ENCODE results near the gene NUP210L. TPM values are rescaled to one million over a fixed set of nuclear protein-coding genes. Genes with fewer than 3 reads are reported as not detected.

The NUP210L gene
- total RNA-seq, 1 experiment from 2014 or later, result not detected

DNA sequence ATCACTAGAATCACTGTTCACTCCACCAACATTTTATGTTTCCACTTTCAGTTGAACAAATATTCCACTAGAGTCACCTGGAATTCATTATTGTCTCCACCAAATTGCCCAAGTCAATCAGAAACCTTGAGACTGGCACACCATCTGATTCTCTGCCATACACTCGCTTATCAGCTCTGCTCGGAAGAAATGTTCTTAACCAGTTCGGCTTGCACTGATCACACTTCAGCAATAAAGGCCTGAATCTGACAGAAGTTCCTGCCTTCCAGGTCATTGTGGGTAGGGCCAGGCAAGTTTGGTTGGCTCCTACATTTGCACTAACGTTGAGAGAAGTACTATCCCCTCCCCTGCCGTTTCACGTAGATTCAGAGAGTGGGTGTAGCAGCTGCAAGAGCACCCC, 27.1 kb upstream of the NUP210L start:
- ChIA-PET CTCF (interaction anchor here (0.6 kb wide), 1 partner anchor 180 kb away, joined by 8 read pairs; no protein-coding TSS in a partner anchor), POLR2A (ENCODE audit: unreplicated experiment) (interaction anchor here (0.5 to 1.3 kb wide), 7 partner anchors 34 to 843 kb away, joined by 3 to 13 read pairs (median 6); partner anchors contain the start of gene RPS27)
- Histone ChIP-seq H3F3A (ENCODE audit: insufficient read depth, low read depth) (peaks cover 19% of the 10 kb centered on the region; the same call in 1 of the 2 replicates), H3K4me2 (peak overlapping the region; percentile 93), H4K20me1 (ENCODE audit: insufficient read depth) (peaks cover 52% of the 10 kb centered on the region), H3K9me3 (ENCODE audit: insufficient read depth, low read depth) (no peaks in the 10 kb centered on the region), H3K4me3 (peak overlapping the region; percentile 83), H3K36me3 (ENCODE audit: low read depth) (peaks cover 11% of the 10 kb centered on the region; the same call in 1 of the 2 replicates), H3K27ac (peak overlapping the region; percentile 74), H3K4me1 (replicated peaks; ENCODE audit: insufficient read depth) (peaks cover 24% of the 10 kb centered on the region), H3K79me2 (ENCODE audit: low read depth) (peaks cover 59% of the 10 kb centered on the region), H3K9me2 (ENCODE audit: insufficient read depth) (no peaks in the 10 kb centered on the region), H3K27me3 (ENCODE audit: insufficient read depth, low read depth) (no peaks in the 10 kb centered on the region), H2AFZ (no peak overlapping the region)
- TF ChIP-seq EZH2 (IDR thresholded peaks at IDR 0.05; ENCODE audit: low read depth) (no peak), CTCF (conservative IDR thresholded peaks at IDR 0.05) (no peak)
- TSS peak; percentile 34 for BruUV-seq (replicated peaks)
- no peak for DNase-seq
- intact Hi-C loops (cut with micrococcal nuclease; ENCODE audit: unreplicated experiment), result loop anchor here (1.0 to 2.0 kb wide), 4 partner anchors 38 to 613 kb away; partner anchors contain the start of genes HAX1, RPS27 and UBAP2L

DNA sequence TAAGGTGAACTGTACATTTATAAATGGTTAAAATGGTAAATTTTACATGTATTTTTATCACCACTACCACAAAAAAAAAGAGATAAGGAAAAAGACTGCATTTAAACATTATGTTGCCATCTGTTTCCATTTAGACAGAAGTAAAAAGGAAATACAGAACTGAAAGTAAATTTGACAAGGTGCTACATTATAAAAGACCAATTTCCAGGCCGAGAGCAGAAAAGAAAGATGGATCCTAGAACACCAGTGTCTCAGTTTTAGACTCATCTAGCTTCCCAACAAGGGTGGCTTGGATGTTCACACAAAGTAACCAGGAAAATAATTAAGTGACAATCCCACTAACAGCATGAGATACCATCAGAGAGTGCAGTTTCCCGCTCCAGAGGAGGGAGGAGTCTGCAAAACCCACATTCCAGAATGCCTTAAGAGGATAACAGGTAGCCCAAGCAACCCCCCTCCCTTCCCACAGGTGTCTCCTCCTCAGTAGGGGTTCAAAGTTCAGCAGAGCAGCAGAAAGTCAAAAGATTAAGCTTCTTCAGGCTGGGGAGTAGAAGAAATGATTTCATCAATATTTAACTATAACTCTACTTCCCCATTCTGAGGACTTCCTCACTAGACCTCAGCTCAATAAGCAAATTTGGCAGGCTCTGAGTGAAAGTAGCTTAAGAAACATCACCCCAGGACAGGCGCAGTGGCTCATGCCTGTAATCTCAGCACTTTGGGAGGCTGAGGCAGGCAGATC, 25.2 kb upstream of the NUP210L start:
- Histone ChIP-seq H3K36me3 (ENCODE audit: low read depth) (peaks cover 18% of the 10 kb centered on the region; the same call in 1 of the 2 replicates), H3K4me3 (no peak overlapping the region), H3F3A (ENCODE audit: insufficient read depth, low read depth) (peaks cover 10% of the 10 kb centered on the region; the same call in 1 of the 2 replicates), H3K27ac (no peak overlapping the region), H2AFZ (no peak overlapping the region), H3K27me3 (ENCODE audit: insufficient read depth, low read depth) (no peaks in the 10 kb centered on the region), H3K9me3 (ENCODE audit: insufficient read depth, low read depth) (no peaks in the 10 kb centered on the region), H3K79me2 (ENCODE audit: low read depth) (peaks cover 76% of the 10 kb centered on the region), H3K9me2 (ENCODE audit: insufficient read depth) (no peaks in the 10 kb centered on the region), H3K4me1 (replicated peaks; ENCODE audit: insufficient read depth) (peaks cover 24% of the 10 kb centered on the region), H3K4me2 (peak overlapping the region; percentile 93), H4K20me1 (ENCODE audit: insufficient read depth) (peaks cover 70% of the 10 kb centered on the region)
- intact Hi-C loops (cut with micrococcal nuclease; ENCODE audit: unreplicated experiment), result no loop called here
- CTCF ChIA-PET, result no interaction called here
- POLR2A ChIA-PET (ENCODE audit: unreplicated experiment), result interaction anchor here (0.7 kb wide), 1 partner anchor 191 kb away, joined by 4 read pairs; no protein-coding TSS in a partner anchor
- no peak for DNase-seq
- TF ChIP-seq EZH2 (IDR thresholded peaks at IDR 0.05; ENCODE audit: low read depth) (no peak), CTCF (conservative IDR thresholded peaks at IDR 0.05) (no peak)
- BruUV-seq (replicated peaks), result no TSS peak

- intact Hi-C loops (cut with micrococcal nuclease; ENCODE audit: unreplicated experiment), result no loop called here
- no TSS peak for BruUV-seq (replicated peaks)
- Histone ChIP-seq H3K27me3 (ENCODE audit: insufficient read depth, low read depth) (no peaks in the 10 kb centered on the region), H3K27ac (no peak overlapping the region), H3K9me3 (ENCODE audit: insufficient read depth, low read depth) (no peaks in the 10 kb centered on the region), H3K4me3 (no peak overlapping the region), H3K36me3 (ENCODE audit: low read depth) (peaks cover 24% of the 10 kb centered on the region; the same call in 1 of the 2 replicates), H4K20me1 (ENCODE audit: insufficient read depth) (peaks cover 76% of the 10 kb centered on the region), H3K4me2 (peak overlapping the region; percentile 93), H3K79me2 (ENCODE audit: low read depth) (peaks cover 84% of the 10 kb centered on the region), H3K4me1 (replicated peaks; ENCODE audit: insufficient read depth) (peaks cover 24% of the 10 kb centered on the region), H2AFZ (no peak overlapping the region), H3F3A (ENCODE audit: insufficient read depth, low read depth) (peaks cover 10% of the 10 kb centered on the region; the same call in 1 of the 2 replicates), H3K9me2 (ENCODE audit: insufficient read depth) (no peaks in the 10 kb centered on the region)
- ChIA-PET POLR2A (ENCODE audit: unreplicated experiment) (no interaction called here), CTCF (no interaction called here)
- no peak for DNase-seq
- no peak for TF ChIP-seq EZH2 (IDR thresholded peaks at IDR 0.05; ENCODE audit: low read depth)
- no peak for TF ChIP-seq CTCF (conservative IDR thresholded peaks at IDR 0.05)
Observed at GRCh38 chr1:154178911-154179811, 24.3 kb upstream of the NUP210L start.
